Osteocyte (in vitro differentiated cells): Measurements from ENCODE around the gene FAM53A. TPM values are rescaled to one million over a fixed set of nuclear protein-coding genes. Genes with fewer than 3 reads are reported as not detected.

Experiments
- DNase-seq: peaks from one replicate; pipeline ENCODE4 v3.0.0; 2021; ENCODE audit warnings: mixed read lengths; ENCODE audit not compliant: unreplicated experiment; ENCODE audit errors: extremely low spot score
- H3K27ac Mint-ChIP-seq: one replicate; pipeline ENCODE4 v1.8.0; 2021; ENCODE audit warnings: mild to moderate bottlenecking, mixed read lengths; ENCODE audit not compliant: unreplicated experiment
- H3K27me3 Mint-ChIP-seq: one replicate; pipeline ENCODE4 v1.8.0; 2021; ENCODE audit warnings: mixed read lengths; ENCODE audit not compliant: unreplicated experiment
- H3K36me3 Mint-ChIP-seq: one replicate; pipeline ENCODE4 v1.8.0; 2021; ENCODE audit warnings: mixed read lengths; ENCODE audit not compliant: unreplicated experiment
- H3K4me1 Mint-ChIP-seq: one replicate; pipeline ENCODE4 v1.8.0; 2021; ENCODE audit warnings: mixed read lengths; ENCODE audit not compliant: unreplicated experiment
- H3K4me3 Mint-ChIP-seq: one replicate; pipeline ENCODE4 v1.8.0; 2021; ENCODE audit warnings: mild to moderate bottlenecking, moderate library complexity, mixed read lengths; ENCODE audit not compliant: unreplicated experiment
- H3K9me3 Mint-ChIP-seq: one replicate; pipeline ENCODE4 v1.8.0; 2021; ENCODE audit warnings: mixed read lengths; ENCODE audit not compliant: unreplicated experiment
- CTCF ChIP-seq: fragments of 200-600 bp; sonication (generic); IDR thresholded peaks from 2 replicates; pipeline ENCODE4 v1.5.0; 2021; ENCODE audit warnings: antibody characterized with exemption, mild to moderate bottlenecking, moderate library complexity
- long read RNA-seq: library from polyadenylated mRNA; unstranded; transcript quantifications from one replicate; pipeline ENCODE4 v2.0.0, GENCODE V29; 2021
- total RNA-seq: library from RNA; stranded (reverse); gene quantifications from 2 replicates; pipeline ENCODE4 v1.2.1, GENCODE V29; 2021

Gene FAM53A, protein sequence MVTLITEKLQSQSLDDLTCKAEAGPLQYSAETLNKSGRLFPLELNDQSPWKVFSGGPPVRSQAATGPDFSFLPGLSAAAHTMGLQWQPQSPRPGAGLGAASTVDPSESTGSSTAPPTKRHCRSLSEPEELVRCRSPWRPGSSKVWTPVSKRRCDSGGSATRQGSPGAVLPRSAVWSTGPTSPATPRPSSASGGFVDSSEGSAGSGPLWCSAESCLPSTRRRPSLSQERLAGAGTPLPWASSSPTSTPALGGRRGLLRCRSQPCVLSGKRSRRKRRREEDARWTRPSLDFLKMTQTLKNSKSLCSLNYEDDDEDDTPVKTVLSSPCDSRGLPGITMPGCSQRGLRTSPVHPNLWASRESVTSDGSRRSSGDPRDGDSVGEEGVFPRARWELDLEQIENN
- total RNA-seq = 6.2 and 9.5 TPM in 2 replicates
- long read RNA-seq, partial matches to known transcripts = 0 of 4 reads
- long read RNA-seq, other reads (novel, unspliced or antisense) = 4 of 4 reads

GRCh38 chr4:1683736-1684505 is at the start of gene FAM53A:
Gene FAM53A (minus strand): TSS chr4:1684313. CDS start chr4:1668741, 15,572 bp downstream.
- peak within 1 kb of the TSS; percentile 84 for H3K4me3 Mint-ChIP-seq
- no peak for TF ChIP-seq CTCF
- H3K36me3 Mint-ChIP-seq = no peaks in the 10 kb centered on the region
- no peaks in the 10 kb centered on the region for H3K27me3 Mint-ChIP-seq
- H3K9me3 Mint-ChIP-seq = no peaks in the 10 kb centered on the region
- H3K27ac Mint-ChIP-seq = peak within 1 kb of the TSS; percentile 90
- peak; percentile 98 for DNase-seq
- peaks cover 18% of the 10 kb centered on the region for H3K4me1 Mint-ChIP-seq

GRCh38 chr4:1732911-1733310 is 48.8 kb upstream of the FAM53A start:
- no peak for DNase-seq
- H3K36me3 Mint-ChIP-seq = peaks cover 9% of the 10 kb centered on the region
- H3K9me3 Mint-ChIP-seq = no peaks in the 10 kb centered on the region
- TF ChIP-seq CTCF = no peak
- H3K4me3 Mint-ChIP-seq = no peak overlapping the region
- no peaks in the 10 kb centered on the region for H3K27me3 Mint-ChIP-seq
- H3K4me1 Mint-ChIP-seq = peaks cover 7% of the 10 kb centered on the region
- no peak overlapping the region for H3K27ac Mint-ChIP-seq

DNA sequence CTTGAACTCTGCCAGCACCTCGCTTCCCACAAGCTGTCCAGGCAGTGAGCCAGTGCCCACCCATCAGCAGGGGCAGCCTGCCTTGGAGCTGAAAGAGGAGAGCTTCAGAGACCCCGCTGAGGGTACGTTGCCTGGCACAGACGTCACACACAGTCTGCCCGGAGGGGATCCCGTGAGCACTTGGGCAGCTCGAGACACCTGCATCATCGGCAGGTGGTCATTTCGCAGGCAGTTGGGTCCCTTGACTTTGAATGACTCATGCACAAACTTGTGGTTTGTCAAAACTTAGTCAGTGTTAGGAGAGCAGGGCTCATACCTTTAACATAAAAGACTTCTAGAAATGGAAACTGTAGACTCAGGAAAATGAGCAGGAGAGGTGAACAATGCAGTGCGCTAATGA is 47.1 kb upstream of the FAM53A start:
- H3K9me3 Mint-ChIP-seq = no peaks in the 10 kb centered on the region
- H3K36me3 Mint-ChIP-seq = peaks cover 6% of the 10 kb centered on the region
- H3K4me3 Mint-ChIP-seq = no peak overlapping the region
- H3K4me1 Mint-ChIP-seq = peaks cover 24% of the 10 kb centered on the region
- no peak for TF ChIP-seq CTCF
- DNase-seq = no peak
- no peak overlapping the region for H3K27ac Mint-ChIP-seq
- H3K27me3 Mint-ChIP-seq = no peaks in the 10 kb centered on the region

DNA sequence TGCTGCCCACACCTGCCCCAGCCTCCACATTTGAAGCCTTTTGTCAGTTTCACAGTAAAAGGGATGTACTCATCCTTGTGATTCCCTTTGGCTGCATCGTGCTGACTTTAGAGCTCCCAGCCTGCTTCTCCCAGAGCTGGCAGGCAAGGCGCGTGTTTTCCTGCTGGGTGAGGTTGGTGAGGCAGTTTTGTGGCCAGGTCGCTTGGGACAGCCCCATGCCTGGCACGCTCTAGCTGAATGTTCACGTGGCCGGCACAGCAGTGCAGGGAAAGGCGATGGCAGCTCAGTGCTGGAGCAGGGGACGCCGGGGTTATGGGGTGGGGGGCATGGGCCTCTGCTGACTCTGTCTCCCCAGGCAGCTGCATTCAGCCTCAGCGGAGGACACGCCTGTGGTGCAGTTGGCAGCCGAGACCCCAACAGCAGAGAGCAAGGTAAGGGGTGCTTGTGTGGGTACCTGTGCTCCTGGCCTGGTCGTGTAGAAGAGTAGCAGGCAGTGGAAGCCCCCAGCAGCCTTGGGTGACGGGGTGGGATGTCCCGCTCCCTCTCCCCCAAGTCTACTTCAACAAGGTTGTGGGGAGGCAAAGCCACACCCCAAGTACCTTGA is 46.5 kb upstream of the FAM53A start:
- no peak overlapping the region for H3K4me3 Mint-ChIP-seq
- peaks cover 4% of the 10 kb centered on the region for H3K36me3 Mint-ChIP-seq
- no peak for DNase-seq
- H3K27ac Mint-ChIP-seq = no peak overlapping the region
- TF ChIP-seq CTCF = no peak
- H3K27me3 Mint-ChIP-seq = no peaks in the 10 kb centered on the region
- no peaks in the 10 kb centered on the region for H3K9me3 Mint-ChIP-seq
- peaks cover 25% of the 10 kb centered on the region for H3K4me1 Mint-ChIP-seq
